Naive thymus-derived CD4-positive, alpha-beta T cell (primary cell): Measurements from ENCODE around the gene REEP1. TPM values are rescaled to one million over a fixed set of nuclear protein-coding genes. Genes with fewer than 3 reads are reported as not detected.

Source experiments
- ATAC-seq: fragments of 150-1000 bp; cut with Tn5 transposase; 2 replicates; pipeline ENCODE4 v1.10.0; 2021; ENCODE audit warnings: mild to moderate bottlenecking, moderate library complexity
- CTCF ChIA-PET: fragments of 350-600 bp; sonication (Branson Sonifier 250); formaldehyde crosslinking; loops from one replicate; lab custom pipeline; 2021; ENCODE audit warnings: antibody characterized with exemption; lab: Charles Lee
- POLR2A ChIA-PET: fragments of 350-600 bp; sonication (Branson Sonifier 250); formaldehyde crosslinking; loops from one replicate; lab custom pipeline; 2021; ENCODE audit warnings: antibody characterized with exemption, inconsistent platforms; lab: Charles Lee
- DNase-seq, 9 donors: peaks; one replicate each; pipeline versions ENCODE4 v3.0.0 to v3.0.0-alpha.2; 2020 to 2022; ENCODE audit warnings: mixed read lengths in 1 of 9
- H3K27ac ChIP-seq: one replicate; pipeline ENCODE4 v1.7.0; 2013; ENCODE audit warnings: mild to moderate bottlenecking, low read depth, low read length, moderate library complexity
- H3K27me3 ChIP-seq, 2 donors: one replicate each; pipeline ENCODE4 v1.7.0; 2013; ENCODE audit warnings: low read length in 2 of 2, mild to moderate bottlenecking in 2 of 2, moderate library complexity in 2 of 2; ENCODE audit not compliant: control insufficient read depth in 2 of 2, insufficient read depth in 2 of 2
- H3K36me3 ChIP-seq, 3 experiments: 1 replicate in 2 of 3; 2 replicates in 1 of 3; pipeline ENCODE4 v1.7.0; 2013; ENCODE audit warnings: low read length in 3 of 3, mild to moderate bottlenecking in 3 of 3, moderate library complexity in 1 of 3; ENCODE audit not compliant: insufficient read depth in 3 of 3, control insufficient read depth in 2 of 3
- H3K4me1 ChIP-seq, 2 donors: one replicate each; pipeline ENCODE4 v1.7.0; 2013; ENCODE audit warnings: low read length in 2 of 2, mild to moderate bottlenecking in 2 of 2, moderate library complexity in 1 of 2; ENCODE audit not compliant: control insufficient read depth in 2 of 2, insufficient read depth in 2 of 2
- H3K4me3 ChIP-seq: 2 replicates; pipeline ENCODE4 v1.7.0; 2013; ENCODE audit warnings: mild to moderate bottlenecking, low read length
- H3K9me3 ChIP-seq, 3 experiments: 1 replicate in 2 of 3; 2 replicates in 1 of 3; pipeline ENCODE4 v1.7.0; 2013; ENCODE audit warnings: low read length in 3 of 3; ENCODE audit not compliant: control insufficient read depth in 2 of 3
- H3K27ac Mint-ChIP-seq, 9 donors: one replicate each; pipeline ENCODE4 v1.8.0; 2020 to 2022; ENCODE audit warnings: mixed read lengths in 9 of 9, mild to moderate bottlenecking in 8 of 9, moderate library complexity in 5 of 9, inconsistent platforms in 2 of 9
- H3K27me3 Mint-ChIP-seq, 5 donors: one replicate each; pipeline ENCODE4 v1.8.0; 2021 to 2022; ENCODE audit warnings: mixed read lengths in 5 of 5, mild to moderate bottlenecking in 1 of 5
- H3K36me3 Mint-ChIP-seq, 5 donors: one replicate each; pipeline ENCODE4 v1.8.0; 2020 to 2022; ENCODE audit warnings: mixed read lengths in 5 of 5, mild to moderate bottlenecking in 3 of 5, inconsistent platforms in 1 of 5
- H3K4me1 Mint-ChIP-seq, 7 donors: one replicate each; pipeline ENCODE4 v1.8.0; 2020 to 2022; ENCODE audit warnings: mixed read lengths in 7 of 7, mild to moderate bottlenecking in 3 of 7, inconsistent platforms in 1 of 7
- H3K4me3 Mint-ChIP-seq, 10 donors: one replicate each; pipeline ENCODE4 v1.8.0; 2020 to 2022; ENCODE audit warnings: mild to moderate bottlenecking in 10 of 10, mixed read lengths in 10 of 10, moderate library complexity in 6 of 10, inconsistent platforms in 2 of 10
- H3K9me3 Mint-ChIP-seq, 11 donors: one replicate each; pipeline ENCODE4 v1.8.0; 2020 to 2022; ENCODE audit warnings: mixed read lengths in 11 of 11, mild to moderate bottlenecking in 4 of 11, inconsistent platforms in 1 of 11, moderate library complexity in 1 of 11
- intact Hi-C, 2 donors: fragments of 100-400 bp; cut with micrococcal nuclease; formaldehyde crosslinking; loops; one replicate each; pipeline ENCODE4 v1.15.1; 2023
- polyA plus RNA-seq, 2 donors: library from polyadenylated mRNA; unstranded; fragments of 300-500 nt; fragmentation: Illumina TruSeq; gene quantifications; one replicate each; pipeline ENCODE4 v1.2.3, GENCODE V29; 2021
- total RNA-seq, 6 experiments: library from RNA in 5 of 6; stranded (reverse) in 5 of 6; gene quantifications; 1 replicate in 5 of 6; 2 replicates in 1 of 6; pipeline ENCODE4 v1.2.3 and lab custom pipeline; 2021 to 2026

The REEP1 gene
- total and polyA plus RNA-seq, 7 experiments from 2014 or later = 0.05 to 0.45 (median 0.29) TPM

GRCh38 chr2:86332654-86333053, 4.8 kb downstream of the REEP1 start:
- H3K27me3 Mint-ChIP-seq = peaks cover 27 to 49% (median 28%) of the 10 kb centered on the region in 5 donors
- H3K27ac ChIP-seq = no peak overlapping the region

GRCh38 chr2:86331384-86331783, 6.0 kb downstream of the REEP1 start:
- POLR2A ChIA-PET = interaction anchor here (1.4 kb wide), 1 partner anchor 35 kb away, joined by 3 read pairs; no protein-coding TSS in a partner anchor
- no peaks in the 10 kb centered on the region for H3K9me3 ChIP-seq
- Mint-ChIP-seq H3K4me1 (peaks cover 0 to 12% (median 7%) of the 10 kb centered on the region in 7 donors), H3K27me3 (peaks cover 21 to 45% (median 22%) of the 10 kb centered on the region in 5 donors), H3K9me3 (peaks cover 0 to 2% (median 0%) of the 10 kb centered on the region in 11 donors), H3K4me3 (no peak overlapping the region), H3K27ac (no peak overlapping the region), H3K36me3 (peaks cover 0 to 3% (median 0%) of the 10 kb centered on the region in 5 donors)
- CTCF ChIA-PET = no interaction called here
- intact Hi-C loops = no loop called here
- no peak for DNase-seq
- H3K4me1 ChIP-seq = no peaks in the 10 kb centered on the region
- ATAC-seq = no peak
- no peak overlapping the region for H3K4me3 ChIP-seq
- H3K36me3 ChIP-seq = no peaks in the 10 kb centered on the region
- peaks cover 5% of the 10 kb centered on the region in 2 donors for H3K27me3 ChIP-seq
- H3K27ac ChIP-seq = no peak overlapping the region

More at GRCh38 chr2:86332654-86333053, 4.8 kb downstream of the REEP1 start:
- peaks cover 7 to 9% of the 10 kb centered on the region in 2 donors for H3K27me3 ChIP-seq
- H3K9me3 Mint-ChIP-seq = peaks cover 0 to 2% (median 0%) of the 10 kb centered on the region in 11 donors
- ChIA-PET POLR2A (no interaction called here), CTCF (no interaction called here)
- no peaks in the 10 kb centered on the region for H3K36me3 Mint-ChIP-seq
- no peak for DNase-seq
- H3K36me3 ChIP-seq = no peaks in the 10 kb centered on the region
- H3K9me3 ChIP-seq = no peaks in the 10 kb centered on the region
- intact Hi-C loops = no loop called here
- no peak overlapping the region for H3K4me3 Mint-ChIP-seq
- ATAC-seq = no peak
- no peak overlapping the region for H3K27ac Mint-ChIP-seq
- no peak overlapping the region for H3K4me3 ChIP-seq
- no peaks in the 10 kb centered on the region for H3K4me1 ChIP-seq
- peaks cover 0 to 18% (median 11%) of the 10 kb centered on the region in 7 donors for H3K4me1 Mint-ChIP-seq

DNA sequence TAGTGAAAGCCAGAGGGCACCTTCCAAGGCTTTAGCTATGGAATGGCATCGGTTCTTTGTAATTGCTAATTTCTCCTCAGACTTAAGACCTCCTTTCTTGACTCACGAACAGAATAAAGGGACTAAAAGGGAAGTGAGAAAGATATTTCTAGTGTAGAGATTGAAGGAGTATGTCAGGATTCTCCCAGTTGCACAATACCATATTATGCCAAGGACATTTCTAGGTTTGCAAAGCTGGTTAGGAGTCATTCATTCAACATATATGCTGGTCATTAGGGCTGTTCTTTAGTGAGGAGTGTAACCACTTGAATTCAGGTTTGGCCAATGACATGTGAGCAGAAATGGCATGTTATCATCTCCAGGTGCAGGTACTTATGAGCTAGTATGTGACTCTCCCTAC, 7.4 kb downstream of the REEP1 start:
- H3K27me3 Mint-ChIP-seq = peaks cover 7 to 41% (median 11%) of the 10 kb centered on the region in 5 donors
- no peak overlapping the region for H3K4me3 ChIP-seq
- H3K4me3 Mint-ChIP-seq = no peak overlapping the region
- no peaks in the 10 kb centered on the region for H3K27me3 ChIP-seq
- peaks cover 0 to 2% (median 0%) of the 10 kb centered on the region in 11 donors for H3K9me3 Mint-ChIP-seq
- ChIA-PET POLR2A (no interaction called here), CTCF (no interaction called here)
- DNase-seq = no peak
- no peaks in the 10 kb centered on the region for H3K9me3 ChIP-seq
- H3K36me3 ChIP-seq = no peaks in the 10 kb centered on the region
- no peak for ATAC-seq
- peaks cover 0 to 3% (median 0%) of the 10 kb centered on the region in 5 donors for H3K36me3 Mint-ChIP-seq
- no peak overlapping the region for H3K27ac Mint-ChIP-seq
- no peak overlapping the region for H3K27ac ChIP-seq
- H3K4me1 Mint-ChIP-seq = peaks cover 0 to 6% (median 0%) of the 10 kb centered on the region in 7 donors
- intact Hi-C loops = no loop called here
- H3K4me1 ChIP-seq = no peaks in the 10 kb centered on the region

DNA sequence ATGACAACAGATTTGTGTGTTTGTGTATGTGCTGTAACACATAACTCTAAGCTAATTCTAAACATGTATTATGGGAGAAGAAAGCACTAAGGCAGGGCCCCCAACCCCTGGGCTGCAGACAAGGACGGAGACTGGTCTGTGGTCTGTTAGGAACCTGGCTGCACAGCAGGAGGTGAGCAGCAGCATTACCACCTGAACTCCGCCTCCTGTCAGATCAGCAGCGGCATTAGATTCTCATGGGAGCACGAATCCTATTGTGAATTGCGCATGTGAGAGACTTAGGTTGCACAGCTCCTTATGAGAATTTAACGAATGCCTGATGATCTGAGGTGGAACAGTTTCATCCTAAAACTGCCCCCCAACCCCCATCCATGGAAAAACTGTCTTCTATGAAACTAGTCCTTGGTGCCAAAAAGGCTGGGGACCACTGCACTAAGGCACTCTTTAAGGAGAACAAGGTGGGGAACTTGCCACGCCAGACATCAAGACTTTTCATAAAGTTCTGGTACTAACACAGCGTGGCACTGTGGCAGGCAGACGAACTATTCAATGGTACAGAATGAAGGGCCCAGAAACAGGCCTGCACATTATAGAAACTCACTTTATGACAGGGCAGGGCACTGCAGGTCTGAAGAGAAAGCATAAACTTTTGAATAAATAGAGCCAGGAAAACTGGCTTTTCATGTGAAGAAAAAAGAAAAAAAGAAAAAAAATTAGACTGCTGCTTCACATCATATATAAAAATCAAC, 14.0 kb downstream of the REEP1 start:
- Mint-ChIP-seq H3K4me1 (peaks cover 2 to 30% (median 16%) of the 10 kb centered on the region in 7 donors), H3K36me3 (peaks cover 0 to 3% (median 0%) of the 10 kb centered on the region in 5 donors), H3K27me3 (peaks cover 0 to 25% (median 0%) of the 10 kb centered on the region in 5 donors), H3K27ac (no peak overlapping the region), H3K9me3 (peaks cover 0 to 2% (median 0%) of the 10 kb centered on the region in 11 donors), H3K4me3 (no peak overlapping the region)
- ChIA-PET POLR2A (interaction anchor here (0.7 kb wide), 1 partner anchor 179 kb away, joined by 3 read pairs; no protein-coding TSS in a partner anchor), CTCF (no interaction called here)
- no peaks in the 10 kb centered on the region for H3K9me3 ChIP-seq
- H3K4me3 ChIP-seq = no peak overlapping the region
- no peak overlapping the region for H3K27ac ChIP-seq
- intact Hi-C loops = no loop called here
- no peaks in the 10 kb centered on the region for H3K36me3 ChIP-seq
- H3K4me1 ChIP-seq = peaks cover 0 to 11% of the 10 kb centered on the region in 2 donors
- ATAC-seq (no peak), DNase-seq (no peak)
- H3K27me3 ChIP-seq = no peaks in the 10 kb centered on the region

DNA sequence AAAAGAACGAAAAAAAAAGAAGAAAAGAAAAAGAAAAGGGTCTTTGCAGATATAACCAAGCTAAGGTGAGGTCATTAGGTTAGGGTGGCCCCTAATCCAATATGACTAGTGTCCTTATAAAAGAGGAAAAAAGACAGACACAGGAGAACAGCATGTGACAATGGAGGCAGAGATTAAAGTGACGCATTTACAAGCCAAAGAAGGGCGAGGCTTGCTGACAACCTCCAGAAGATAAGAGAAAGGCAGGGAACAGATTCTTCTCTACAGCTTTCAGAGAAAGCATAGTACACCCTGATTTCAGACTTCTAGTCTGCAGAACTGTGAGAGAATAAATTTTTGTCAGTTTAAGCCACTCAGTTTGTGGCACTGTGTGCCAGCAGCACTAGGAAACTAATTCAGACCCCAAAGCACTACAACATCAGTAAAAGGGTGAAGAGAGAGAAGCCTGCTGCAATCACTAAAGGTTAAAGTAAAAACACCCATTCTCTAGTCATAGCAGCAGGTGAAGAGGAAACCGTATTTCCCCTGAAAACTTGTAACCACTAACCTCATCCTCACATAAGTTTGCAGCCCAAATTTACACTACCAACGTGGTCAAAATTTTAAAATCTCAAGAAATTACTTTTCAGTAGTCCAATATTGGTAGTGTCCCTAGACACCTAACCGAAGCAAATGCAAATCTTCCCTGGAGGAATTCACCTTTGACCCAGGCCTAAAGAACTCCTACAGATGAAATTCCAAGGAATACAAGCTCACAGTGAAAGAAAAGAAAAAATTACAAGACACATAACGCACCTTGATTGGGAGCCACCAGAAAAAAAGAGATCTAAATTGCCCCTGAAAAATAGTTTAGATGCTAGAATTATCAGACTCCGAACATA, 17.5 kb downstream of the REEP1 start:
- H3K36me3 Mint-ChIP-seq = no peaks in the 10 kb centered on the region
- no peaks in the 10 kb centered on the region for H3K9me3 ChIP-seq
- no peaks in the 10 kb centered on the region for H3K36me3 ChIP-seq
- peaks cover 0 to 12% (median 0%) of the 10 kb centered on the region in 5 donors for H3K27me3 Mint-ChIP-seq
- DNase-seq (peak in 4 of 9 donors; percentile 19 to 41 (median 38)), ATAC-seq (peak; percentile 22)
- H3K4me1 Mint-ChIP-seq = peaks cover 2 to 30% (median 16%) of the 10 kb centered on the region in 7 donors
- ChIA-PET POLR2A (interaction anchor here (0.7 to 1.5 kb wide), 2 partner anchors 49 to 121 kb away, joined by 6 read pairs; partner anchors contain the start of gene KDM3A), CTCF (no interaction called here)
- H3K4me3 Mint-ChIP-seq = peak overlapping the region in 9 of 10 donors; percentile 6 to 70 (median 44)
- no peaks in the 10 kb centered on the region for H3K27me3 ChIP-seq
- H3K27ac Mint-ChIP-seq = peak overlapping the region; percentile 4 to 95 (median 81)
- H3K9me3 Mint-ChIP-seq = no peaks in the 10 kb centered on the region
- no peak overlapping the region for H3K4me3 ChIP-seq
- peak overlapping the region; percentile 16 for H3K27ac ChIP-seq
- H3K4me1 ChIP-seq = peaks cover 0 to 11% of the 10 kb centered on the region in 2 donors
- intact Hi-C loops = no loop called here

DNA sequence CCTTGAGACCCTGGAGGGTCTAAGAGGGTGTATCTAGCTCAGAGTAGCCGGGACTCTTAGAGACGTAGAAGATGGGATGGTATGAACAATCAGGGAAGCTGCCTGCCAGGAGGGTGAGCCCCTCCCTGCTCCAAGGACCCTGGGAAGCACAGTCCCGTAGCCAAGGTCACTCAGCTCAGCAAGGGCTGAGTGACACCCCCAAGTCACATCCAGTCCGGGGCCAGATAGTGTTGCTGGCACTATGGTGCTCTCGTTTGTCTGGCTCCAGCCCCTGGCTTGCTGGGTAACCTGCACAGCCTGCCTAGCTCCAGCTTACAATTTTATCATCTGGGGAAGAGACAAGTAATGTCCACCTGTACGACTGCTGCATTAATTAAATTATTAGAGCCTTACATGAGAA, 22.3 kb downstream of the REEP1 start:
- no peak overlapping the region for H3K27ac ChIP-seq
- ATAC-seq (no peak), DNase-seq (no peak)
- intact Hi-C loops = no loop called here
- no peak overlapping the region for H3K4me3 Mint-ChIP-seq
- POLR2A ChIA-PET = no interaction called here
- H3K27me3 ChIP-seq = no peaks in the 10 kb centered on the region
- no peaks in the 10 kb centered on the region for H3K36me3 ChIP-seq
- peaks cover 0 to 11% of the 10 kb centered on the region in 2 donors for H3K4me1 ChIP-seq
- H3K27ac Mint-ChIP-seq = no peak overlapping the region
- H3K4me3 ChIP-seq = no peak overlapping the region
- no peaks in the 10 kb centered on the region for H3K36me3 Mint-ChIP-seq
- CTCF ChIA-PET = no interaction called here
- no peaks in the 10 kb centered on the region for H3K9me3 ChIP-seq
- H3K27me3 Mint-ChIP-seq = peaks cover 0 to 6% (median 0%) of the 10 kb centered on the region in 5 donors
- peaks cover 0 to 18% (median 12%) of the 10 kb centered on the region in 7 donors for H3K4me1 Mint-ChIP-seq
- H3K9me3 Mint-ChIP-seq = no peaks in the 10 kb centered on the region
